ENCODE data around the gene SMURF2.
A peak's percentile ranks its signal among the peaks of the same experiment; 100 is the strongest.
"Not testable (repeated sequence)": the region's sequence is repeated elsewhere in the genome, so short reads cannot be mapped to it uniquely, and the experiment has no call there.

SMURF2 gene

GRCh38 chr17:64632606-64633005 is 29.5 kb downstream of the SMURF2 start:
- DNase-seq (ENCODE audit: extremely low read depth in 1 of 2, low read depth in 1 of 2): no peak

GRCh38 chr17:64632194-64632593 is 29.9 kb downstream of the SMURF2 start:
- DNase-seq (ENCODE audit: extremely low read depth in 1 of 2, low read depth in 1 of 2): no peak

DNA sequence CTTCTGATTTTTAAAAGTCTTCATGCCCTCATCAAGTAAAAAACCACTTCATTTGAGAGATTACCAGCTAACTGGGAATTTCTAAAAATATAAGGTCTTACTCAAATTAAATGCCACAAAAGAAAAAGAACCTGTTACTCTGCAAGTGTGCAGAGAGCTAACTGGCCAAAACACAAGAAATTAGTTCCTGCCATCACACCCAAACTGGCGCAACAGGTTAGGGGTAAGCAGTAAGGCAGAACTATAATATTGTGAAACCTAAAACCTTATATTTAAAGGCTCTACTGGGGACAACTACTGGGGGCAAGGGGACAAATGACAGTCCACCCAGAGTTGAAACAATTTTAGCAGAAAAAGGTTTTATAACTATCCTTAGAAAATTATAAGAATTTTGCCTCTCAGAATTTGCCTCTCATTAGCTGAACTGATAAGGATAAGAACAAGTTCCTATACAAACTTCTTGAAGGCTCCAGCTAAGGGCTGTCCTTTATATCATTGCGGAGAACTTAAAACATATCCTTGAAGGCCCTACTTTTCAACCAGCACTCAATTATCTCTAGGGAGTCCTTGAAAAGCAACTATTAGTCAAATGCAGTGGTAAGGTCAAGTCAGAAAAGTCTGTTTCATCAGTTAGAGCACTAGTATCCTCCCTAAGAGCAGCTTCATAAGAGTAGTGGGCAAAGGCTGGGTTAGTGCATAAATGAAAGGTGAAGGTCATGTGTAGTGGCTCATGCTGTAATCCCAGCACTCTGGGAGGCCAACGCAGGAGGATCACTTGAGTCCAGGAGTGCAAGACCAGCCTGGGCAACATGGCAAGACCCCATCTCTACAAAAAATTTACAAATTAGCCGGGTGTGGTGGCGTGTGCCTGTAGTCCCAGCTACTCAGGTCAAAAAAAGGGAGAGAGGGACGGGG is 31.5 kb downstream of the SMURF2 start:
- DNase-seq (ENCODE audit: extremely low read depth in 1 of 2, low read depth in 1 of 2): no peak

DNA sequence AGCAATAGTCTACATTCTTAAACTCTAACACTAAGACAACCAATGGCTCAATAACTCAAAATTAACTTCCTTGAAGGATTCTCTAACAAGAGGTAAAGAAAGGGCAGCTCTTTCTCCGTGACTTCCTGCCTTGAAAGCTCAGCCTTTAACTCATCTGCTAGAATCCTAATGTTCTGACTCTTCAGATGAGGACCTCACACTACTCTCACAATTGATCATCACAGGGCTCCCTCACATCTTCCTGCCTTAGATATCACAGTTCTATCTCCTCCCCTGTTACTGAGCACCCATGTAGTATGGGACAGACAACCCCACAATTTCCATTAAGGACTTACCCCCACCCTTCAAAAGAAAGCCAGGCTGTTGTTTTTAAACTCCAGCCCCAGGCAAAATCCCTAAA is 33.5 kb downstream of the SMURF2 start:
- DNase-seq (ENCODE audit: extremely low read depth in 1 of 2, low read depth in 1 of 2): peak in 1 of 2 donors; percentile 11

GRCh38 chr17:64627797-64628196 is 34.3 kb downstream of the SMURF2 start:
- no peak for DNase-seq (ENCODE audit: extremely low read depth in 1 of 2, low read depth in 1 of 2)

DNA sequence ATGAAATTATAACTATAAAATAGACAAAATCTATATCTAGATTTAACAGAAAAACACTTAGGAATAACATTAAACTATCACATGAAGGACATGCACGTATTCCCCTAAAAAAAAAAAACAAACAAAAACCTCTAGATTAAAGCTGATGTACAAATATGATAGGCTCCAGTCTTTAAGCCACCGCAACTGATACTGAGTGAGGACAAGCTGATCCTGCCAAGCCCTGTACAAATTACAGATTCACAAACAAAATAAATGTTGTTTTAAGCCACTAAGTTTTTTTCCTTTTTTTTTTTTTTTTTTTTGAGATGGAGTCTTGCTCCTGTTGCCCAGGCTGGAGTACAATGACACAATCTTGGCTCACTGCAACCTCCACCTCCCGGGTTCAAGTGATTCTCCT is 35.3 kb downstream of the SMURF2 start:
- no peak for DNase-seq (ENCODE audit: extremely low read depth in 1 of 2, low read depth in 1 of 2)

GRCh38 chr17:64625541-64625940 is 36.6 kb downstream of the SMURF2 start:
- no peak for DNase-seq (ENCODE audit: extremely low read depth in 1 of 2, low read depth in 1 of 2)

GRCh38 chr17:64622931-64623654 is 39.0 kb downstream of the SMURF2 start:
- DNase-seq (ENCODE audit: extremely low read depth in 1 of 2, low read depth in 1 of 2): no peak

DNA sequence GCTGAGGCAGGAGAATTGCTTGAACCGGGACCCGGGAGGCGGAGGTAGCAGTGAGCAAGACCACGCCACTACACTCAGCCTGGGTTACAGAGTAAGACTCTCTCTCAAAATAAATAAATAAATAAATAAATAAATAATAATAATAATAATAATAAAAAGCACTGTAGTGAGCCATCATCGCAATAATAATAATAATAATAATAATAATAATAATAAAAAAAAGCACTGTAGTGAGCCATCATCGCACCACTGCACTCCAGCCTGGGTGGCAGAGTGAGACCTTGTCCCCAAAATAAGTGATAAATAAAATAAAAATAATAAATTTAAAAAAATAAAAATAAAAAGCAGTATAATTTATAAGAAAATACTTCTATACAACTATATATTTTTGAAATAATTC is 40.3 kb downstream of the SMURF2 start:
- no peak for DNase-seq (ENCODE audit: extremely low read depth in 1 of 2, low read depth in 1 of 2)

- no peak for DNase-seq (ENCODE audit: extremely low read depth in 1 of 2, low read depth in 1 of 2)
Observed at GRCh38 chr17:64618848-64619247, 43.3 kb downstream of the SMURF2 start.

- no peak for DNase-seq (ENCODE audit: extremely low read depth in 1 of 2, low read depth in 1 of 2)
Observed at GRCh38 chr17:64617125-64617780, 44.9 kb downstream of the SMURF2 start.

GRCh38 chr17:64615028-64615677 is 47.0 kb downstream of the SMURF2 start:
- no peak for DNase-seq (ENCODE audit: extremely low read depth in 1 of 2, low read depth in 1 of 2)

DNA sequence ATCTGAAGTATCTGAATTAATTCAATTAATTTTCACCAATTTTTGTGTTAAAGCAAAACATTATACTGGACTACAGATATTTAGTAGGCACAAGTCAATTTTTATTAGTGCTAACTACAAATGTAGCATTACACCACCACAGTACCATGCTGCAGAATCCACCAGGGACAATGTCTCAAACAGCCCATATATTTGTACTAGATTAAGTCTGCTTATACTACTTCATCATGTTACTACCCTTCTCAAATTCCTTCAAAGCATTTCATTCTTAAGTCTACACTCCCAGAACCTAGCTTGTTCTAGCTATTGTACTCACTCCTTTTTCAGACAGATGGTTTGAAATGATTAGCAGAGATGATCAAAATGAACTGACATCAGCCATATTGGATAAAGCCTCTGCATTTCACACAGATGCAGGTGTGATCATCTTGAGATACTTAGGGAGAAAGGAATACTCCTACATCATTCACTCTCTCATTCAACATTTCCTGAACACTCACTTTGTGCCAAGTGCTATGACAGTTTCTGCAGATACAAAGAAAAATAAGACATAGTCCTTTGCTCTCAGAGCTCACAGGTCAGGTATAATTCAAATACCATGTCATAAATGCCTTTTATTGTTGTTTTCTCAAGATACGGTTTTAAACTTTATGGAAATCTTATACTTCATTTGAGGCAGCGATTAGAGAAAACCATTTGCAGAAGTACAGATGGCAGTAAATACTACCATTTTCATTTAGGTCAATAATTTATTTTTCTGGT is 47.7 kb downstream of the SMURF2 start:
- DNase-seq (ENCODE audit: extremely low read depth in 1 of 2, low read depth in 1 of 2): no peak

GRCh38 chr17:64611369-64611768 is 50.7 kb downstream of the SMURF2 start:
- DNase-seq (ENCODE audit: extremely low read depth in 1 of 2, low read depth in 1 of 2): no peak

DNA sequence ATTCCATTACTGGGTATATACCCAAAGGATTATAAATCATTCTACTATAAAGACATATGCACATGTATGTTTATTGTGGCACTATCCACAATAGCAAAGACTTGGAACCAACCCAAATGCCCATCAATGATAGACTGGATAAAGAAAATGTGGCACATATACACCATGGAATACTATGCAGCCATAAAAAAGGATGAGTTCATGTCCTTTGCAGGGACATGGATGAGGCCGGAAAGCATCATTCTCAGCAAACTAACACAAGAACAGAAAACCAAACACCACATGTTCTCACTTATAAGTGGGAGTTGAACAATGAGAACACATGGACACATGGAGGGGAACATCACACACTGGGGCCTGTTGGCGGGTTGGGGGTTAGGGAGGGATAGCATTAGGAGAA is 51.9 kb downstream of the SMURF2 start:
- not testable (repeated sequence) for DNase-seq (ENCODE audit: extremely low read depth in 1 of 2, low read depth in 1 of 2)

GRCh38 chr17:64608571-64608981 is 53.5 kb downstream of the SMURF2 start:
- DNase-seq (ENCODE audit: extremely low read depth in 1 of 2, low read depth in 1 of 2): no peak

DNA sequence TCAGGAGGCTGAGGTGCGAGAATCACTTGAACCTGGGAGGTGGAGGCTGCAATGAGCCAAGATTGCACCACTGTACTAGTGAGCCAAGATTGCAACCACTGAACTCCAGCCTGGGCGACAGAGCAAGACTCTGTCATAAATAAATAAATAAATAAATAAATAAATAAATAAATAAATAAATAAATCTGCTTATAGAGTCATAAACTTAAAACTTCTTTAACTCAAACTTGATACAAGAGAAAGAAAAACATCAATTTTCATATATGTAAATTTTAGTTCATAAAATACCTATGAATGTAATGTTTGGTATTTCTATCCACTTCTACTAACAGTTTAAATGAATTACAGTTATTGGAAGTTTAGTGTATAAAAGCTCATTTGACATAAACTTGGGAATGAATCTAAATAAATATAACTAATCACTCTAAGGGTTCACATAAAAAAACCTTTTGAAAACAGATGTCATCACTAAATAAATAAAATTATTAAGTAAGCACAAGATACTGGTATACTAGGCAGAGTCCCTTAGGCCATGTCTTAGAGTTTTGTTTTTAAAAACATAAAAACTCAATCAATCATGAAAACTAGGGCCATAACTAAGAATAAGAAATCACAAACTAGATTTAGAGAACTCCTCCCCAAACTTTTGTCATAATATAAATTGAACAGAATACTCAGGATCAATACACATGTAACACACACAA is 54.1 kb downstream of the SMURF2 start:
- DNase-seq (ENCODE audit: extremely low read depth in 1 of 2, low read depth in 1 of 2): no peak

DNA sequence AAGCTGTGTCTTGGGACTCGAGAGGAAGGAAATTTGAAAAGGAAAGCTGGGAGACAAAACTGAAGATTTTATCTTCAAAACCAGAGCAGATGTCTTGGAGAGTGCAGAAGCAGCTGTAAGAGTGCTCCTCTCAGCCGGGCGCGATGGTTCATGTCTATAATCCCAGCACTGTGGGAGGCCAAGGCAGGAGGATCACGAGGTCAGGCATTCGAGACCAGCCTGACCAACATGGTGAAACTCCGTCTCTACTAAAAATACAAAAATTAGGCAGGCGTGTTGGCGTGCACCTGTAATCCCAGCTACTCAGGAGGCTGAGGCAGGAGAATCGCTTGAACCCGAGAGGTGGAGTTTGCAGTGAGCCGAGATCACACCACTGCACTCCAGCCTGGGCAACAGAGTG is 57.6 kb downstream of the SMURF2 start:
- not testable (repeated sequence) for DNase-seq (ENCODE audit: extremely low read depth in 1 of 2, low read depth in 1 of 2)

- DNase-seq (ENCODE audit: extremely low read depth in 1 of 2, low read depth in 1 of 2): no peak
Observed at GRCh38 chr17:64603987-64604386, 58.1 kb downstream of the SMURF2 start.

DNA sequence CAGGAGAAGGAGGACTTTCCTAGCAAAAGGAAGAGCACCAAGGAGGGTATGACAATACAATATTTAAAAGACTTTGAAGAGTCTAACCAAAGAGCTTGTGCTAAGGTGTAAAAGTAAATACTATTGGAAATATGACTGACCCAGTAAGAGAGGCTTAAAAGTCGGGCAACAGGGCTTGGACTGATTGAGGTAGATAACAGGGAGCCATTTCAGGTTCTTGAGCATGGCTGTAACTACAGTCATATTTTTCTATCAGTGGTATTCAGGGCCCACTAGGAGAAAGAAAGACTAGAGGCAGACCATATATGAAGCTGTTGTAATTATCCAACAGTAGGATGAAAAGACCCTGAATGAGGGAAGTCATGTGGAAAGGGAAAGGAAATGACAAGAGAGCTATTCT is 62.3 kb downstream of the SMURF2 start:
- DNase-seq (ENCODE audit: extremely low read depth in 1 of 2, low read depth in 1 of 2): no peak

Data from stimulated activated CD8-positive, alpha-beta memory T cell treated with anti-CD3 and anti-CD28 coated beads, Interleukin-7, amount 100 ng/mL, for 48 hours (primary cell).